ENCODE data around the gene CNN1.
"Not testable (repeated sequence)": the region's sequence is repeated elsewhere in the genome, so short reads cannot be mapped to it uniquely, and the experiment has no call there.

The CNN1 gene

GRCh38 chr19:11534948-11535347 is 3.7 kb upstream of the CNN1 start:
- DNase-seq (ENCODE audit: low read depth), result no peak

GRCh38 chr19:11535792-11536595 is 2.7 kb upstream of the CNN1 start:
- peak; percentile 58 for DNase-seq (ENCODE audit: low read depth)

- no peak for DNase-seq (ENCODE audit: low read depth)
Measured at GRCh38 chr19:11539495-11540365, 1.1 kb downstream of the CNN1 start.

GRCh38 chr19:11540645-11541044 is 2.0 kb downstream of the CNN1 start:
- no peak for DNase-seq (ENCODE audit: low read depth)

- no peak for DNase-seq (ENCODE audit: low read depth)
Measured at GRCh38 chr19:11541238-11541637, 2.6 kb downstream of the CNN1 start.

GRCh38 chr19:11547929-11548700 is 9.5 kb downstream of the CNN1 start:
- no peak for DNase-seq (ENCODE audit: low read depth)

GRCh38 chr19:11549386-11549953 is 10.8 kb downstream of the CNN1 start:
- DNase-seq (ENCODE audit: low read depth), result no peak

GRCh38 chr19:11550265-11550664 is 11.6 kb downstream of the CNN1 start:
- no peak for DNase-seq (ENCODE audit: low read depth)

- no peak for DNase-seq (ENCODE audit: low read depth)
Measured at GRCh38 chr19:11551603-11552235, 13.1 kb downstream of the CNN1 start.

- DNase-seq (ENCODE audit: low read depth), result no peak
Measured at GRCh38 chr19:11552666-11553372, 14.2 kb downstream of the CNN1 start.

- no peak for DNase-seq (ENCODE audit: low read depth)
Measured at GRCh38 chr19:11554160-11554559, 15.5 kb downstream of the CNN1 start.

- no peak for DNase-seq (ENCODE audit: low read depth)
Measured at GRCh38 chr19:11555246-11555645, 16.6 kb downstream of the CNN1 start.

GRCh38 chr19:11556634-11557420 is 18.2 kb downstream of the CNN1 start:
- DNase-seq (ENCODE audit: low read depth), result no peak

- peak; percentile 94 for DNase-seq (ENCODE audit: low read depth)
Measured at GRCh38 chr19:11558881-11559828, 20.5 kb downstream of the CNN1 start, which contains the start of gene ELOF1. Gene ELOF1 (minus strand): TSS chr19:11559230. CDS start chr19:11554347, 4,883 bp downstream.

- DNase-seq (ENCODE audit: low read depth), result no peak
Measured at GRCh38 chr19:11560404-11561051, 21.9 kb downstream of the CNN1 start.

GRCh38 chr19:11563532-11563931 is 24.9 kb downstream of the CNN1 start:
- DNase-seq (ENCODE audit: low read depth), result no peak

GRCh38 chr19:11564082-11564807 is 25.6 kb downstream of the CNN1 start:
- DNase-seq (ENCODE audit: low read depth), result not testable (repeated sequence)

GRCh38 chr19:11565649-11565980 is 27.0 kb downstream of the CNN1 start:
- DNase-seq (ENCODE audit: low read depth), result not testable (repeated sequence)
